Right ventricle myocardium superior (tissue), 1 donor: ENCODE results near the gene ZNHIT2. TPM values are rescaled to one million over a fixed set of nuclear protein-coding genes. Genes with fewer than 3 reads are reported as not detected.
A peak's percentile ranks its signal among the peaks of the same experiment; 100 is the strongest.
"Not testable (repeated sequence)": the region's sequence is repeated elsewhere in the genome, so short reads cannot be mapped to it uniquely, and the experiment has no call there.

Experiments
- ATAC-seq: fragments of 200-7000 bp; cut with Tn5 transposase; one replicate; pipeline ENCODE4 v1.9.1; 2020; ENCODE audit warnings: mild to moderate bottlenecking; ENCODE audit not compliant: poor library complexity
- DNase-seq: peaks from one replicate; pipeline ENCODE4 v3.0.0-alpha.2; 2020
- intact Hi-C: fragments of 100-400 bp; cut with DNase I; formaldehyde crosslinking; loops from one replicate; pipeline ENCODE4 v1.11.2; 2022
- total RNA-seq: library from RNA; stranded (reverse); fragmentation: NEBNext Ultra II Directional; extraction: Animal tissue kit (Norgen Biotek cat#: 25700); gene quantifications from one replicate; pipeline ENCODE4 v1.2.1, GENCODE V29; 2021
- donor health status: DM: no; HTN: yes; CAD: no; lungs with severe emphysema.

Gene ZNHIT2
- total RNA-seq, 1 donor from 2014 or later, result 5.7 TPM

- ATAC-seq, result no peak
- intact Hi-C loops, result no loop called here
- no peak for DNase-seq
These were observed 7.1 kb upstream of the ZNHIT2 start for GRCh38 chr11:65124480-65125196.

- peak; percentile 90 for ATAC-seq
- intact Hi-C loops, result no loop called here
- peak; percentile 99 for DNase-seq
These were observed 4.6 kb upstream of the ZNHIT2 start, which contains the start of the genes FAU and MRPL49 for GRCh38 chr11:65121865-65122696. Gene FAU (minus strand): TSS chr11:65122134. CDS start chr11:65121813, 321 bp downstream. Gene MRPL49 (plus strand): TSS chr11:65122321. CDS start chr11:65122347, 26 bp downstream.

- DNase-seq, result no peak
- no peak for ATAC-seq
- intact Hi-C loops, result no loop called here
These were observed 4.0 kb upstream of the ZNHIT2 start for GRCh38 chr11:65121447-65121864.

GRCh38 chr11:65120831-65121230 is 3.3 kb upstream of the ZNHIT2 start:
- ATAC-seq (no peak), DNase-seq (no peak)
- intact Hi-C loops, result no loop called here

GRCh38 chr11:65119670-65119995 is 2.1 kb upstream of the ZNHIT2 start:
- ATAC-seq, result no peak
- DNase-seq, result no peak
- intact Hi-C loops, result loop anchor here (10.0 kb wide), 1 partner anchor 275 kb away; the partner anchor contains the start of gene CDC42BPG

- not testable (repeated sequence) for DNase-seq, ATAC-seq
- intact Hi-C loops, result loop anchor here (10.0 kb wide), 1 partner anchor 274 kb away; the partner anchor contains the start of gene CDC42BPG
These were observed 1.6 kb upstream of the ZNHIT2 start for GRCh38 chr11:65118891-65119669.

GRCh38 chr11:65118097-65118837 is 766 bp upstream of the ZNHIT2 start:
- intact Hi-C loops, result loop anchor here (10.0 kb wide), 1 partner anchor 273 kb away; the partner anchor contains the start of gene CDC42BPG
- ATAC-seq (no peak), DNase-seq (no peak)

- ATAC-seq (peak; percentile 4), DNase-seq (no peak)
- intact Hi-C loops, result loop anchor here (10.0 kb wide), 1 partner anchor 272 kb away; the partner anchor contains the start of gene CDC42BPG
These were observed 913 bp downstream of the ZNHIT2 start for GRCh38 chr11:65116370-65117205.

GRCh38 chr11:65115361-65116082 is 2.0 kb downstream of the ZNHIT2 start:
- intact Hi-C loops, result loop anchor here (10.0 kb wide), 1 partner anchor 271 kb away; the partner anchor contains the start of gene CDC42BPG
- ATAC-seq (no peak), DNase-seq (no peak)

- intact Hi-C loops, result loop anchor here (10.0 kb wide), 1 partner anchor 270 kb away; the partner anchor contains the start of gene CDC42BPG
- DNase-seq (no peak), ATAC-seq (no peak)
These were observed 2.8 kb downstream of the ZNHIT2 start for GRCh38 chr11:65114538-65115171.

GRCh38 chr11:65113839-65114238 is 3.7 kb downstream of the ZNHIT2 start:
- intact Hi-C loops, result loop anchor here (10.0 kb wide), 1 partner anchor 269 kb away; the partner anchor contains the start of gene CDC42BPG
- DNase-seq (no peak), ATAC-seq (no peak)

GRCh38 chr11:65113361-65113756 is 4.1 kb downstream of the ZNHIT2 start:
- intact Hi-C loops, result loop anchor here (10.0 kb wide), 1 partner anchor 269 kb away; the partner anchor contains the start of gene CDC42BPG
- ATAC-seq, result no peak
- DNase-seq, result no peak

- intact Hi-C loops, result loop anchor here (10.0 kb wide), 1 partner anchor 268 kb away; the partner anchor contains the start of gene CDC42BPG
- peak; percentile 62 for ATAC-seq
- DNase-seq, result peak; percentile 78
These were observed 4.7 kb downstream of the ZNHIT2 start for GRCh38 chr11:65112546-65113360.

- DNase-seq (peak; percentile 98), ATAC-seq (peak; percentile 90)
- intact Hi-C loops, result loop anchor here (10.0 kb wide), 1 partner anchor 267 kb away; the partner anchor contains the start of gene CDC42BPG
These were observed 5.6 kb downstream of the ZNHIT2 start, which contains the start of gene TM7SF2 for GRCh38 chr11:65111744-65112545. Gene TM7SF2 (plus strand): TSS chr11:65111872. CDS start chr11:65112016, 144 bp downstream.
